ENCODE data around the gene BORA.

DNA sequence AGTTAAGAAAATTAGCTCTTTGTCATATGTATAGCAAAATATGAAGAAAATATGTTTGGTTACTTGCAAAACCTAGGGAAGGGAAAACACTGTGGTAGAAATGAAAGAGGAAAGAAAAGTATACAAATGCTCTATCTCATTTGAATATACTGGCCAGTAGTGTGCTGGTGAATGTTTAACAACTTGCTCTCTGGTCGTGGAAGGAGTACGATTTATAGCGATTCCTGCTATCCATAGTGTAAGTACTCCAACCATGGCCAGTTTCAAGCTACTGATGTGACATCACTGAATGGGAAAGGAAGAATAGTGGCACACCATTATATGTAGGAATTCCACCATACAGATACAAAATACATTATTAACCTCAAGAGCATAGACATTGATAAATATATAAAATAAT is 9.3 kb downstream of the BORA start:
- TF ChIP-seq TAF1 (IDR thresholded peaks at IDR 0.05; ENCODE audit: borderline replicate concordance, low read depth, low read length) (no peak), POLR2AphosphoS5 (IDR thresholded peaks at IDR 0.05; ENCODE audit: low read depth, low read length) (no peak), POLR2A (IDR thresholded peaks at IDR 0.05; ENCODE audit: low read depth, low read length) (no peak)
